Measurements from ENCODE around the gene CHD9.
"Not testable (repeated sequence)": the region's sequence is repeated elsewhere in the genome, so short reads cannot be mapped to it uniquely, and the experiment has no call there.

The CHD9 gene, protein sequence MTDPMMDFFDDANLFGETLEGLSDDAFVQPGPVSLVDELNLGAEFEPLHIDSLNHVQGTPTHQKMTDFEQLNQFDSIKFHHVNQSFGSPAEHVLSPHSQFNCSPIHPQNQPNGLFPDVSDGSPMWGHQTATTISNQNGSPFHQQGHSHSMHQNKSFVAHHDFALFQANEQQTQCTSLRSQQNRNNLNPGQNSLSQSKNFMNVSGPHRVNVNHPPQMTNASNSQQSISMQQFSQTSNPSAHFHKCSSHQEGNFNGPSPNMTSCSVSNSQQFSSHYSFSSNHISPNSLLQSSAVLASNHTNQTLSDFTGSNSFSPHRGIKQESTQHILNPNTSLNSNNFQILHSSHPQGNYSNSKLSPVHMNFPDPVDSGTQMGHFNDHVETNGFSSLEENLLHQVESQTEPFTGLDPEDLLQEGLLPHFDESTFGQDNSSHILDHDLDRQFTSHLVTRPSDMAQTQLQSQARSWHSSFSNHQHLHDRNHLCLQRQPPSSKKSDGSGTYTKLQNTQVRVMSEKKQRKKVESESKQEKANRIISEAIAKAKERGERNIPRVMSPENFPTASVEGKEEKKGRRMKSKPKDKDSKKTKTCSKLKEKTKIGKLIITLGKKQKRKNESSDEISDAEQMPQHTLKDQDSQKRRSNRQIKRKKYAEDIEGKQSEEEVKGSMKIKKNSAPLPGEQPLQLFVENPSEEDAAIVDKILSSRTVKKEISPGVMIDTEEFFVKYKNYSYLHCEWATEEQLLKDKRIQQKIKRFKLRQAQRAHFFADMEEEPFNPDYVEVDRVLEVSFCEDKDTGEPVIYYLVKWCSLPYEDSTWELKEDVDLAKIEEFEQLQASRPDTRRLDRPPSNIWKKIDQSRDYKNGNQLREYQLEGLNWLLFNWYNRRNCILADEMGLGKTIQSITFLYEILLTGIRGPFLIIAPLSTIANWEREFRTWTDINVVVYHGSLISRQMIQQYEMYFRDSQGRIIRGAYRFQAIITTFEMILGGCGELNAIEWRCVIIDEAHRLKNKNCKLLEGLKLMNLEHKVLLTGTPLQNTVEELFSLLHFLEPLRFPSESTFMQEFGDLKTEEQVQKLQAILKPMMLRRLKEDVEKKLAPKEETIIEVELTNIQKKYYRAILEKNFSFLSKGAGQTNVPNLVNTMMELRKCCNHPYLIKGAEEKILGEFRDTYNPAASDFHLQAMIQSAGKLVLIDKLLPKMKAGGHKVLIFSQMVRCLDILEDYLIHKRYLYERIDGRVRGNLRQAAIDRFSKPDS (N-terminal part only)

DNA sequence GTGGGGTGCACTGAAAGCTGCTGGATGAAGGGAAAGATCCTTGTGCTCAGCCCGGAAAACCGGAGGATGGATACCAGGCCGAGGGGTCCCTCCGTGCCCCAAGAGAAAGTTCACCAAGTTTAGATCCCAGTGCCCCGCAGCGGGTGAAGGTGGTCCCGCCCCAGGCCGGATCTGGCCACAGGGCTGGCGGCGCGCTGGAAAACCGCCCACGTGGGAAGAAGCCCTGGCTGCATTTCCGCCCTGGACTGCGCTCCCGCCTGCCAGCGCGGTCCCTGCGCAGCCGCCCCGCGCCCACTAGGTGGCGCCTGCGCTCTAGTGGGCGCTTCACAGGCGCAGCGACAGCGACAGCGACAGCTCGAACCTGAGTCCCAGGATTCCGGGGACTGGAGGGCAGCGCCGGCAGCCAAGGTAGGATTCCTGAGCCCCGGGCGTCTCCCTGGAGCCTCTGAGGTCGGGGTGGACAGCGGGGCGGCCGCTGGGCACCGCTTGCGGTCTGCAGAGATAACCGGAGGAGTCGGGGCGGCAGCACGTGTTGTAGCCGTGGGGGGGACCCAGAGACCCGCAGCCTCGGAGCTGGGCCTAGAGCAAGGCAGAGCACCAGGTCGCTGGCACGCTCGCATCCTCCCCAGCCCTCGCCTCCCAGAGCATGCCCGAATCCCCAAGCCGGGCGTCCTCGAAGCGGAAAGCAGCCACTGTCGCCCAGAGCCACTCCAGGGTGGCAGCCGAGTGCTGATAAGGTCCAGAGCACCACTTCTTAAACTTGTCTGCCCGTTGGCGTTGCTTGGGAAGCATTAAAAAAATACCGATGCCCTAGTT is at the start of gene CHD9:
Gene CHD9 (plus strand): TSS at position 322 of the 816 bp plus-strand sequence. CDS start 101,099 bp downstream, outside the sequence.
- peak; percentile 69 for DNase-seq (ENCODE audit: low spot score)

GRCh38 chr16:53007095-53007494 is 47.7 kb upstream of the CHD9 start:
- DNase-seq (ENCODE audit: low spot score): no peak

GRCh38 chr16:53014287-53014686 is 40.5 kb upstream of the CHD9 start:
- no peak for DNase-seq (ENCODE audit: low spot score)

DNA sequence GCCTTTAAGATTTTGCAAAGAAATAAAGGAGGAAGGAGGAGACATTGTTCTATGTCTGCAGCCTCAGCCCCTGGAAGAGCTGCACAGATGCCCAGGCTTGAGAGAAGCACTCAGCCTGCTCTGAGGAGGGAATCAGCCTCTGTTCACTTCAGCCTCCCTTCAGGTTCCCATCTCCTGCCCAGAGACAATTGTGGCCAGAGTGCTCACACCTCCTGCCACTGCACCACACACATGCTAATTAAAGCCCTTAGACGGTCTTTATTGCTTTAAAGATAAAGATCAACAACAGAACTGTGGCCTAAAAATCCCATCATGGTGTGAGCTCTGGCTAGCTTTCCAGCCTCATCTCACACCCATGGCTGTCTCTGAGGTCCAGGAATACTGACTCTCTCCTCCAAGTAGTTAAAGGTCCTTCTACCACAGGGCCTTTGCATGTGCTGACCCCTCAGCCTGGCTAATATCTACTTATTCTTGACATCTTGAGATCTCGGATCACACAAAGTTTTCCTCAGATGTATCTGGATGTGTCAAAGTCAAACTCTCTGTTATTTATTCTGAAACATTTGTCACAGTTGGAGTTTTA is 35.9 kb upstream of the CHD9 start:
- DNase-seq (ENCODE audit: low spot score): no peak

DNA sequence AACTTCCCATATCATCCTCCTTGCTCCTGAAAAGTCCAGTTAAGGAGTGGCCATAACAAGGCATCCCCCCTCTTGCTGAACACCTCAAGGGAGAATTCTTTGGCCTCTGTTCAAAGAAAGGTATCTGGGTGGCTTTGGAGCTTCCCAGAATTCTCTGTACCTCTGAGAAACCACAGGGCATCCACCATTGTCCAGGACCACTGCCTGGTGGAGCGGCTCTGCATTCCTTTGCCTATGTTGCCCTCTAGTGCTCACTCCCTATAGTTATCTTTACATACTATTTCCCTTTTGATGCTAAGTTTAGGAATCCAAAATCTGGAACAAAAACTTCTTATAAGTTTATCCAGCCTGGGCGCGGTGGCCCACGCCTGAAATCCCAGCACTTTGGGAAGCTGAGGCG is 32.4 kb upstream of the CHD9 start:
- no peak for DNase-seq (ENCODE audit: low spot score)

DNA sequence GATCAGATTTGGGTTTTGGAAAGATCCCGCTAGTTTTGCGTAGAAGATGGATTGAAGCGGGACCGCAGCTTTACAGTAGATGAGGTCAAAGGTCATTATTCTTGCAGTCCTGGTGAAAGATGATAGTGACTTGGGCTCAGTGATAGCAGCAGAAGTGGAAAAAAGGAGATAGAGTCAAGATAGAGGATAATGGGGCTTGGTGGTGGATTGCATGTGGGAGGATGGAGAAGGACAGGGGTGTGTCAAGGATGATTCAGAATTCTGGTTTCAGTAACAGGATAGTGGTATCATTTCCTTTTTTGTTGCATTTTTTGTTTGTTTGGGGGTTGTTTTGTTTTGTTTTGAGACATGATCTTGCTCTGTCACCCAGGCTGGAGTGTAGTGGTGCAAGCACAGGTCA is 30.7 kb upstream of the CHD9 start:
- no peak for DNase-seq (ENCODE audit: low spot score)

DNA sequence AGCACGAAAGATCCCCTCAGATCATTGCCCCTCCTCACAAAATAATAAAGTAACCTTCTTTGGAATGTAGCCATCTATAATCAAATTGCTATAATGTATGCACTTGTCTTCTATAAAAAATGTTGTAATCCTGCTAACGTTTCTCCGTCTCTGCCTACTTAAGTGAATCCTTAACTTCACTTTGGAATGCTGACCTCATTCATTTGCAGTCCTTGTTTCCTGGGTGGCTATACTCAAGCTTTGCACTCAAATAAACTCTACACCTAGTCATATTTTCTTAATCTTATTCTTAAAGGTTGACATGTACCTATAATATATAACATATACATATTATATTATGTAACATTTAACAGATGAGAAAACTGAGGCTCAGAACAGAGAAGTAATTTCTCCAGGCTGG is 24.8 kb upstream of the CHD9 start:
- DNase-seq (ENCODE audit: low spot score): no peak

DNA sequence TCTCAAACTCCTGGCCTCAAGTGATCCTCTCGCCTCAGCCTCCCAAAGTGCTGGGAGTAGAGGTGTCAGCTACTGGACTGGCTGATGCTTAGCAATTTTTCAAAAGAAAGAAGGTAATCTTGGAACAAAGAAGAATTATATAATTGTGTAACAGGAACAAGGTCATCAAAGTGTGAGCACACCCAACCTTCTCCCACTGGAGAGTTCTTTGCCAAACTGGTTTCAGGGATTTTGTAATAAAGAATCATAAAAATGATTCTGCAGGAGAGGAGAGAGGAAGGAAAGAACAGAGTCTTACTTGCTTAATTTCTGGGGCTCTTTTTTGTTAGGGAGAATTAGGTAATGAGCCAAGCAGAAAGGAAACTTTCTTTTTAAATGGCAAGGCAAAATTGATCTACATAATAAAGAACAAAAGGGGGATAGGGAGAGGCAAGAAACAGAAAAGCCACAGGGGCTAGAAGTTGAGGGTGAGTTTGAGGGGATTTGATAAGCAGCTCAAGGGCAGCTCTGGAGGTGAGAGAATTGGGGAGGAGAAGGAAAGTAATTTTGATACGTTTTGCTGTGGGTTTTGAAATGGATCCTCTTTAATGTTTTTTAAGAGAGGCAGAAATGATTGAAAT is 23.4 kb upstream of the CHD9 start:
- DNase-seq (ENCODE audit: low spot score): no peak

GRCh38 chr16:53034306-53034705 is 20.5 kb upstream of the CHD9 start:
- no peak for DNase-seq (ENCODE audit: low spot score)

DNA sequence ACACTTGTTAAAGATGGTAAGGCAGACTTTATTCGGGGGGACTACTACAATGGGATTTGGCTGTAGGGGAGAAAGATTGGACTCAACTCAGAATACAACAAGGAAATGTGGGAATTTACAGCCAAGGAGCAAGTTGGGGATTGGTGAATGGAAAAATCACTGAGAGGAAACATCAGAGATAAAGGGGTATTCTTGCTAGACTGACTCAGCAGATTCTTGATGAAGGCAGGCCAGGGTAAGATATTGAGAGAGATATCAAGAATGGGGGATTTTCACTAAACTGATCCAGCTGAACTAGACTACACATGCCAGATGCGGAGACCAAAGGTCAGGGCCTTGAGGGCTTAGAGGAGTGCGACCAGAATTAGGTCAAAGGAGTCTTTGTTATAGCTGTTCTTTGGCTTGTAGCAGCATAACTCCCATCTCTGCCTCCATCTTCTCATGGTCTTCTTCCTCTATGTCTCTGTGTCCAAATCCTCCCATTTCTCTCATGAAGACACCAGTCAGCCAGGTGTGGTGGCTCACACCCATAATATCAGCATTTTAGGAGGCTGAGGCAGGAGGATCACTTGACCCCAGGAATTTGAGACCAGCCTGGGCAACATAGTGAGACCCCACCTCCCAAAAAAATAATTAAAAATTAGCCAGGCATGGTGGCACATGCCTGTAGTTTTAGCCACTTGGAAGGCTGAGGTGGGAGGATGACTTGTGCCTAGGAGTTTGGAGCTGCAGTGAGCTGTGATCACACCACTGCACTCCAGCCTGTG is 19.4 kb upstream of the CHD9 start:
- no peak for DNase-seq (ENCODE audit: low spot score)

DNA sequence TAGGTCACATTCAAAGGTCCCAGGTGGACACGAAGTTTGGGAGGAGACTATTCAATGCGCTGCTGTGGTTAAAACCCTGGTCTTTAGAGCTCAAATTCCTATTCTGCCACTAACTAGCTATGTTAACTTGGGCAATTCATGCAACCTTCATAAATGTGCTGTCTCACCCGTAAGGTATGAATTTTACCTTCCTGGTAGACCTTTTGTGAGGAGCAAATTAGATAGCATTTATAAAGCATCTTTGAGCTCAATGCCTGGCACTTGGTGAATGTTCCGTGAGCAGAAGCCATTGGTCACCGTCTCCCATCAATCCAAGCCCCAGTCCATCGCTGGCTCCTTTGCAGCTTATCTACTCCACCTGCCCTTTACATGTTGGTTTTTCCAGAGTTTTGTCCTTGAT is 18.7 kb upstream of the CHD9 start:
- DNase-seq (ENCODE audit: low spot score): no peak

GRCh38 chr16:53036711-53037110 is 18.1 kb upstream of the CHD9 start:
- DNase-seq (ENCODE audit: low spot score): not testable (repeated sequence)

GRCh38 chr16:53040788-53041187 is 14.0 kb upstream of the CHD9 start:
- DNase-seq (ENCODE audit: low spot score): no peak

DNA sequence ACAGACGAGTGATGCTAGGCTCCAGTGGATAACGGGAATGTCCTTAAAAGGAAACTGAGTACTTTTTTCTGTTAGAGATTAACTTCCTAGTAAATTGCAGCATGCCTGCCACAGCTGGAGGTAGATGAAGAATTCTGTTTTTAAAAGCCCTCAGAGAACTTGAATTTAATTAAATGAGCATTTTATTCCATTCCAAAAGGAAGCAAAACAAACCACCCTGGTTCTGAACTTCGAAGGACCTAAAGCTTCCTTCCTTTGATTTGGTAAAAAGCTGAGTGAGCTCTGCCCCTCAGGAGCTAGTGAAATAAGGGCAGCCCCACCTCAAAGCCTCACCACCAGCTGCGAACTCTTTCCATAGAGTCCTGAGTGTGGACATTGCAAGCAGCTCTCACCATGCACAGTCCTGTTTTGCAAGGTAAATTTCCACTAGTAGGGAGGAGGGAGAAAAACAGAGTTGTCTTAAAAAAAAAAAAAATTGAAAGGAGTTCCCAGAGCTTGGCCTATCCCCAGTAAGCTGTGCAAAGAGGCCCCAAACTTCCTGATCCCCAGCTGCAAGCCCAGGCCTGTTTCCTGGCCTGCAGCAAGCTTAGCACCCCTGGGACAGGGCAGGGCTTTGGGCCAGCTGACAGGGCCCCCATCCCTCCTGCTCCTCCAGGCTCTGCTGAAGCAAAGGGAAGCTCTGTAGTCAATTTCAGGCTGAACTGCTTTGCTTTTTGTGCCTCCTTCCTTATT is 13.3 kb upstream of the CHD9 start:
- no peak for DNase-seq (ENCODE audit: low spot score)

DNA sequence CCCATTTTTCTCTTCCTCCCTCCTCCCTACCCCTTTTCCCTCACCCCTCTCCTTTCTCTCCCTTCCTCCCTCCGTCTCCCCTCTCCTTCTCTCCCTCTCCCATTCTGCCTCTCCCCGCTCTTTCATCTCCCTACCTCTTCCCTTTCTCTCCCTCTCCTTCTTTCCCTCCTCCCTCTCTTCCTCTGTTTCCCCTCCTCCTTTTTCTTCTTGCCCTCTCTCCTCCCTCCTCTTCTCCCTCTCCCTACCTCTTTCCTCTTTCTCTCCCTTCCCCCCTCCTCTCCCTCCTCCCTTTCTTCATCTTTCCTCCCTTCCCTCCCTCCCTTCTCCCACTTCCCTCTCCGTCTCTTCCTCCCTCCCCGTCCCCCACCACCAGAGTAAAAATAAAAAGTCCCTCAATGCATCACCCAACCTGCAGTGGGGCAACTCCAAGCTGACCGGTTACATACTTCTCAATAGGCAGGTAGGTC is 12.5 kb upstream of the CHD9 start:
- DNase-seq (ENCODE audit: low spot score): no peak

- DNase-seq (ENCODE audit: low spot score): no peak
Measured at GRCh38 chr16:53043428-53043831, 11.4 kb upstream of the CHD9 start.

DNA sequence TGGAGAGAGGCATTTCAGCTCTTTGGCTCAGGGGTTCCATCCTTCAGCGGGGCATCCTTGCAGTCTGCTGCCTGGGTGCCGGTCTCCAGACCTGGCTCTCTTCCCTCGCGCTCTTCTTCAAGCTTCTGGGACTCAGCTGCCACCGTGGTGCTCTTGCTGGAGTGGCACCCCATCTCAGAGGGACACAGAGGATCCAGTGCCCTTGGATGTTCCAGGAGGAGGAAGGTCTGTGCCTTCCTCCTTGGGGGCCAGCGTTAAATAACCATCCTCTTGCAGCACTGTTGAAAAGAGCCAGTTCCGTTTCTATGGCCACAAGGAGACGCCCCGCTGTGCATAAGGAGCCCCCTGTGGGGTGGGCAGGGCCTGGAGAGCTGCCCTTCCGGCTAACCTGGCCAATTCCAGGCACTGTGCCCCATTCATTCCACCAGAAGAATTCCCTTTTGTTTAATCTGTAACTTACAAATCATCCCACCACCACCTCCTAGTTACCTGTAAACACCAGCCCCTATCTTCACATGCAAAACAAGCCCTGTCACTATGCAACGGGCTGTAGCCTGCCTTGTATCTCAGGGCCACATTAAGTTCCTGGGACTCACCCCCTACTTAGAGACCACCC is 10.7 kb upstream of the CHD9 start:
- DNase-seq (ENCODE audit: low spot score): no peak

GRCh38 chr16:53045341-53046220 is 9.2 kb upstream of the CHD9 start:
- no peak for DNase-seq (ENCODE audit: low spot score)

All from CD4-positive, alpha-beta T cell treated with Interleukin-2 at 100 ng/mL for 4 hours (primary cell).